PC-3 (cell line): ENCODE results near the gene KCNK5. TPM values are rescaled to one million over a fixed set of nuclear protein-coding genes. Genes with fewer than 3 reads are reported as not detected.

ENCODE experiments used
- ATAC-seq: fragments of 200-7000 bp; cut with Tn5 transposase; 2 replicates; pipeline ENCODE4 v1.9.1; 2020; ENCODE audit warnings: mild to moderate bottlenecking, moderate library complexity
- BruUV-seq: library from RNA; stranded (reverse); fragments of 400-500 nt; replicated peaks from 2 replicates; lab custom pipeline; 2021; lab: Mats Ljungman, UMichigan
- CTCF ChIA-PET: fragments of 300-600 bp; sonication (Branson Sonifier 250); formaldehyde crosslinking; loops from one replicate; lab custom pipeline; 2022; ENCODE audit warnings: antibody characterized with exemption; lab: Charles Lee
- POLR2A ChIA-PET: fragments of 300-600 bp; sonication (Branson Sonifier 250); formaldehyde crosslinking; loops from one replicate; lab custom pipeline; 2022; ENCODE audit warnings: antibody characterized with exemption; ENCODE audit not compliant: unreplicated experiment; lab: Charles Lee
- DNase-seq: peaks from one replicate; pipeline ENCODE4 v3.0.0-alpha.2; 2015
- H2AFZ ChIP-seq: fragments of 300-600 bp; sonication (generic); 2 replicates; pipeline ENCODE4 v1.6.0; 2016; ENCODE audit warnings: antibody characterized with exemption, low read length
- H3F3A ChIP-seq: fragments of 300-600 bp; sonication (generic); one replicate; pipeline ENCODE4 v1.6.0; 2017; ENCODE audit warnings: antibody characterized with exemption, low read length, control low read depth, mild to moderate bottlenecking; ENCODE audit not compliant: unreplicated experiment
- H3K27ac ChIP-seq: fragments of 300-600 bp; sonication (generic); 2 replicates; pipeline ENCODE4 v1.5.1; 2016; ENCODE audit warnings: mild to moderate bottlenecking, low read length
- H3K27me3 ChIP-seq: fragments of 300-600 bp; sonication (generic); 2 replicates; pipeline ENCODE4 v1.6.1; 2016; ENCODE audit warnings: low read length, mixed read lengths
- H3K36me3 ChIP-seq: fragments of 300-600 bp; sonication (generic); 2 replicates; pipeline ENCODE4 v1.6.1; 2016; ENCODE audit warnings: low read depth, mixed run types, low read length, mixed read lengths
- H3K4me1 ChIP-seq: fragments of 300-600 bp; sonication (generic); 2 replicates; pipeline ENCODE4 v1.5.1; 2016; ENCODE audit warnings: low read length; ENCODE audit not compliant: insufficient read depth
- H3K4me2 ChIP-seq: fragments of 300-600 bp; sonication (generic); 2 replicates; pipeline ENCODE4 v1.6.0; 2016; ENCODE audit warnings: low read length
- H3K4me3 ChIP-seq: fragments of 300-600 bp; sonication (generic); 2 replicates; pipeline ENCODE4 v1.5.1; 2016; ENCODE audit warnings: mild to moderate bottlenecking, low read length, mixed read lengths
- H3K79me2 ChIP-seq: fragments of 300-600 bp; sonication (generic); 2 replicates; pipeline ENCODE4 v1.6.1; 2017; ENCODE audit warnings: low read length, mixed read lengths
- H3K9ac ChIP-seq: fragments of 300-600 bp; sonication (generic); 2 replicates; pipeline ENCODE4 v1.6.0; 2016; ENCODE audit warnings: mild to moderate bottlenecking, low read length
- H3K9me2 ChIP-seq: fragments of 300-600 bp; sonication (generic); replicated peaks from 2 replicates; pipeline ENCODE4 v1.6.1; 2016; ENCODE audit warnings: mixed run types, low read length, mixed read lengths
- H3K9me3 ChIP-seq: fragments of 300-600 bp; sonication (generic); 2 replicates; pipeline ENCODE4 v1.6.1; 2016; ENCODE audit warnings: low read length, mixed read lengths
- H4K20me1 ChIP-seq: fragments of 300-600 bp; sonication (generic); 2 replicates; pipeline ENCODE4 v1.6.1; 2016; ENCODE audit warnings: low read length, mixed read lengths
- CTCF ChIP-seq: fragments of 300-600 bp; sonication (generic); conservative IDR thresholded peaks from 2 replicates; pipeline ENCODE4 v1.5.1; 2017; ENCODE audit warnings: antibody characterized with exemption, low read depth, mild to moderate bottlenecking, low read length
- EZH2 ChIP-seq: fragments of 300-600 bp; sonication (generic); IDR thresholded peaks from one replicate; pipeline ENCODE4 v1.6.1; 2017; ENCODE audit warnings: antibody characterized with exemption, mild to moderate bottlenecking, low read length; ENCODE audit not compliant: unreplicated experiment
- EZH2phosphoT487 ChIP-seq: fragments of 300-600 bp; sonication (generic); IDR thresholded peaks from 2 replicates; pipeline ENCODE4 v1.6.1; 2018; ENCODE audit warnings: mild to moderate bottlenecking, antibody characterized with exemption, low read length, borderline replicate concordance
- intact Hi-C: fragments of 100-400 bp; cut with micrococcal nuclease; formaldehyde crosslinking; loops from 2 replicates; pipeline ENCODE4 v1.9.0; 2023
- total RNA-seq: library from RNA; depleted of rRNA; stranded (reverse); fragments of >200 nt; gene quantifications from 2 replicates; pipeline ENCODE4 v1.2.3, GENCODE V29; 2014

KCNK5 gene
- total RNA-seq, 1 experiment from 2014 or later: 3.5 TPM

DNA sequence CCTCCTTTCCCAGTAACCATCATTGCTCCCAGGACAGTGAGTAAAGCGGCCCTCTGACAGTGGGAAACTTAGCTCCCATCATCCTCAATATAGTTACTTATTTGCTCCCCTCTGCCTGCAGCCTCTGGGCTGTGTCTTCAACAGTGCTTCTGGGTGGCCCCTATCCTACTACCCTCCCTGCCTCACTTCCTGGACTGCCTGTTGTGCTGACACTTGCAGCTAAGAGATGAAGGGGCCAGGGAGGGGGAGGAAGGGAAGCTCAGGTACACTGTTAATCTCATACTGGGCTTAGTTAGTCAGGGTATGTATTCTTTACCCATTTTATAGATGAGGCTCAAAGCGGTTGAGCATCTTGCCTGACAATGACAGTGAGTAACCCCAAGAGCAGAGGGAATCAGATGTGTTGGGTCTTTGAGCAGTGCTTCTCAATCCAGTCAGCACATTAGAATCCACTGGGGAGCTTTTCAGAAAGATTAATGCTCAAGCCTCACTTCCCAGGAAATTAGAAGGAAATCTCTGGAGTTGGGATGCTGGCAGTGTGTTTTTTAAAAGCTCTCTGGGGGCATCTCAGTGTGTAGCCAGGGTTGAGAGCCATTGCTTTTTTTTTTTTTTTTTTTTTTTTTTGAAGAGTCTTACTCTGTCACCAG lies 27.1 kb upstream of the KCNK5 start:
- DNase-seq: no peak
- H2AFZ ChIP-seq: no peak overlapping the region
- peaks cover 22% of the 10 kb centered on the region; the same call in 1 of the 2 replicates for H3K27me3 ChIP-seq
- H3K79me2 ChIP-seq: no peaks in the 10 kb centered on the region
- H3K9me2 ChIP-seq: no peaks in the 10 kb centered on the region
- no peaks in the 10 kb centered on the region for H3K9me3 ChIP-seq
- H3K4me2 ChIP-seq: no peak overlapping the region
- ATAC-seq: no peak
- no TSS peak for BruUV-seq
- intact Hi-C loops: no loop called here
- ChIA-PET POLR2A (no interaction called here), CTCF (no interaction called here)
- H3F3A ChIP-seq: no peaks in the 10 kb centered on the region
- H3K36me3 ChIP-seq: no peaks in the 10 kb centered on the region
- no peak overlapping the region for H3K4me3 ChIP-seq
- no peak overlapping the region for H3K27ac ChIP-seq
- no peaks in the 10 kb centered on the region for H4K20me1 ChIP-seq
- H3K4me1 ChIP-seq: 0 out of 2 replicates have a peak, but pooled peaks cover under 1% of the 10 kb centered on the region
- no peak for TF ChIP-seq EZH2phosphoT487
- TF ChIP-seq EZH2: no peak
- no peak for TF ChIP-seq CTCF
- no peak overlapping the region for H3K9ac ChIP-seq

DNA sequence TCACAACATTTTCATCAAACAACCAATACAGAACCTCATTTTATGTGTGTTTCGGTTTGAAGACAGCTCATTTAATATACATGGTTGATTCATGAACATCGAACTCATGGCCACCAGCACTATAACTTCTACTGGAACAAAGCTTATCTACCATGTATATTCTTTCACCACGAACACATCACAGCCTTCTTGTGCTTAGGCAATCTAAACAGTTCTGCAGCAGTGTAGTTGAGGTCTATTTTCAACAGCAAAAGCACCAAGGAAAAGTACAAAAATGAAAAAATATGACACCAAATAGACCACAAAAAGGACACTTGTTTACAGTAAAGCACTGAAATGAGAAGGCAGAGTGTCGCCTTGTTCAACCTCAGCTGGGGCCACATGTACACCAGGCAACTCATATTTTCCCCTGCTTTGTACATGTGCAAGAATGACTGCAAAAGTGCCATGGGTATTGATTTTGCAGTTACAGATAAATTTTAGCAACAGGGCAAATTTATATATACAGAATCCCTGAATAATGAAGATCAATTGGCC lies 25.8 kb upstream of the KCNK5 start:
- H3K9ac ChIP-seq: no peak overlapping the region
- CTCF ChIA-PET: no interaction called here
- POLR2A ChIA-PET: no interaction called here

More for the DNA sequence above, 25.8 kb upstream of the KCNK5 start:
- intact Hi-C loops: no loop called here
- Histone ChIP-seq H3K9me2 (no peaks in the 10 kb centered on the region), H3K79me2 (no peaks in the 10 kb centered on the region), H3K36me3 (no peaks in the 10 kb centered on the region), H2AFZ (no peak overlapping the region), H3F3A (no peaks in the 10 kb centered on the region), H3K4me3 (no peak overlapping the region), H3K27ac (no peak overlapping the region), H4K20me1 (no peaks in the 10 kb centered on the region), H3K4me1 (0 out of 2 replicates have a peak, but pooled peaks cover 4% of the 10 kb centered on the region), H3K9me3 (no peaks in the 10 kb centered on the region), H3K4me2 (no peak overlapping the region), H3K27me3 (peaks cover 26% of the 10 kb centered on the region)
- BruUV-seq: no TSS peak
- TF ChIP-seq CTCF (no peak), EZH2phosphoT487 (no peak), EZH2 (no peak)
- DNase-seq (no peak), ATAC-seq (no peak)
